BE2C (cell line): ENCODE data around the gene TFCP2L1.

Source experiments
- DNase-seq: peaks from one replicate; pipeline ENCODE4 v3.0.0-alpha.2; 2020
- H3K27me3 ChIP-seq: fragments of 250-450 bp; sonication (Bioruptor Pico); 2 replicates; pipeline ENCODE4 v1.5.1; 2020; ENCODE audit warnings: mild to moderate bottlenecking
- H3K36me3 ChIP-seq: fragments of 250-450 bp; sonication (Bioruptor Pico); 2 replicates; pipeline ENCODE4 v1.5.1; 2020; ENCODE audit warnings: mild to moderate bottlenecking
- H3K4me1 ChIP-seq: fragments of 250-450 bp; sonication (Bioruptor Pico); 2 replicates; pipeline ENCODE4 v1.5.1; 2020
- H3K4me3 ChIP-seq: 2 replicates; pipeline ENCODE4 v1.5.1; 2011; ENCODE audit warnings: low read depth, low read length
- H3K9me3 ChIP-seq: fragments of 250-450 bp; sonication (Bioruptor Pico); 2 replicates; pipeline ENCODE4 v1.5.1; 2020
- CTCF ChIP-seq: IDR thresholded peaks from 2 replicates; pipeline ENCODE4 v1.5.1; 2012; ENCODE audit warnings: mild to moderate bottlenecking, low read depth, low read length

TFCP2L1 gene

DNA sequence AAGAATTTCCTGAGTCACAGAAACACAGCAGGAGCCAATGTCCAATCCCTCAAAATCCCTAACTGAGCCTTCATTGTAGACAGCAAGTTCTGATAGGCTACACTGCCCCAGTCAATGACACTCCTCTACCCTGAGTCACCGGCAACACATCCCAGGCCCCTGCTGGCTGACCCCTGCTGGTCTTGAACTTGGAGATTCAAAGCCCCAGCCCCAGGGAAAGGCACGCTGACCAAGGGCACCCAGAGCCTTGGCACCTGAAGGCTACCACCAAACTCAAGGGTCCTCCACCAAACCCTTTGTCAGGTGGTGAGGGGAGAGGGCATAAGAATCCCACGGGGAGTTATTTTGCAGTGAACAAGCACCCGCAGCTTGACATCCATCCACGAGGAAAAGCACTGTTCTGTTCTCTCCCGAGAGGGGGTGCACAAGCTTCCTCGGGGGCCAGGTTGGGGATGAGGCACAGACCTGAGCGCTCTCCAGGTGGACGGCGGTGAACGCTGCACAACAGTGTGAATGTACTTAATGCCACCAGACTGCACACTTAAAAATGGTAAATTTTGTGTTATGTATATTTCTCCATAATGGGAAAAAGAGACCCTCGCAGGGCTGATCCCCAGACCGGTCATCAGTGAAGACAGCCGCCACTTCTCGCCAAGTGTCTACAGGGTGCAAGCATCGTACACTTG, 46.9 kb downstream of the TFCP2L1 start:
- TF ChIP-seq CTCF, result no peak
- H3K27me3 ChIP-seq, result no peaks in the 10 kb centered on the region
- H3K9me3 ChIP-seq, result no peaks in the 10 kb centered on the region
- no peaks in the 10 kb centered on the region for H3K36me3 ChIP-seq
- H3K4me1 ChIP-seq, result no peaks in the 10 kb centered on the region
- no peak overlapping the region for H3K4me3 ChIP-seq
- no peak for DNase-seq

GRCh38 chr2:121237336-121237979, 47.5 kb downstream of the TFCP2L1 start:
- H3K36me3 ChIP-seq, result no peaks in the 10 kb centered on the region
- H3K4me3 ChIP-seq, result no peak overlapping the region
- no peaks in the 10 kb centered on the region for H3K9me3 ChIP-seq
- no peak for DNase-seq
- H3K27me3 ChIP-seq, result no peaks in the 10 kb centered on the region
- TF ChIP-seq CTCF, result no peak
- H3K4me1 ChIP-seq, result no peaks in the 10 kb centered on the region

- no peak for DNase-seq
- Histone ChIP-seq H3K4me3 (no peak overlapping the region), H3K4me1 (no peaks in the 10 kb centered on the region), H3K9me3 (no peaks in the 10 kb centered on the region), H3K36me3 (no peaks in the 10 kb centered on the region), H3K27me3 (no peaks in the 10 kb centered on the region)
- no peak for TF ChIP-seq CTCF
Observed at GRCh38 chr2:121236650-121237180, 48.3 kb downstream of the TFCP2L1 start.

DNA sequence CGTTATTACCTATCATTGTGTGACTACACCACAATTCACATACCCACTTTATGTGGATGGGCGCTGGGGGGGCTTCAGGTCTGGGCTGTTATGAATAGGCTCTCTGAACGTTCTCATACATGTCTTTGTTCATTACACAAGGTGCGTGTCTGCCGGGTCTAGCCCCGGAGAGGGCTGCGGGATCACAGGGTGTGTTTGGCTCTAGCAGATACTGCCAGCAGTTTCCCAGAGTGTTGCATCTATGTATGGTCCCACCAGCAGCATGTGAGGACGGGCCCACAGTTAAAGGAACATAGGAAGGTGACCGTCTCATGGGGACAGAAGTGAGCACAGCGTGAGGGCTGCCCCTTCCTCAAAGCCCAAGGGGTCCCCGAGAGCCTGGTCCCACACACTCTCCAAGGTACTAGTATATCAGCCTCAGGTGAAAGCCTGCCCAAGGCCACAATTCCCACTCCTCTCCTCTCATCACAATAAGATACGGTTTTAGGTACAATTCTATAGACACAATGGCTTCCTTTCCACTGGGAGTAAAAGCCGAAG, 48.8 kb downstream of the TFCP2L1 start:
- no peaks in the 10 kb centered on the region for H3K27me3 ChIP-seq
- no peaks in the 10 kb centered on the region for H3K36me3 ChIP-seq
- no peak for DNase-seq

DNA sequence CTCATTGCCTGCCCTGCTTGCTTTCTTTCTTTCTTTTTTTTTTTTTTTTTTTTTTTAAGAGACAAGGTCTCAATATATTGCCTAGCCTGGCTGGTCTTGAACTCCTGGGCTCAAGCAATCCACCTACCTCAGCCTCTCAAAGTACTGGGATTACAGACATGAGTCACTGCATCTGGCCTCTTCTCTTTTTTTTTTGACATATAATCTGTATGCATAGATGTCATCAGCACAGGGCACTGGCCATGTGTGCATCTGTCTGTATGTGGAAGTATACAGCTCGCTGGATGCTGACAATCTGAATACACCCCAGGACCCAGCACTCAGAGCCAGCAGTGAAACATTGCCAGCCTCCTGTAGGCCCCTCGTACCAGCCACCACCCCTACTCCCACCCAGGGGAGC, 49.5 kb downstream of the TFCP2L1 start:
- H3K36me3 ChIP-seq, result no peaks in the 10 kb centered on the region
- TF ChIP-seq CTCF, result no peak
- H3K9me3 ChIP-seq, result no peaks in the 10 kb centered on the region
- no peak overlapping the region for H3K4me3 ChIP-seq
- H3K27me3 ChIP-seq, result no peaks in the 10 kb centered on the region
- DNase-seq, result no peak
- H3K4me1 ChIP-seq, result no peaks in the 10 kb centered on the region

More for the DNA sequence above, 48.8 kb downstream of the TFCP2L1 start:
- Histone ChIP-seq H3K4me1 (no peaks in the 10 kb centered on the region), H3K4me3 (no peak overlapping the region), H3K9me3 (no peaks in the 10 kb centered on the region)
- no peak for TF ChIP-seq CTCF

- no peak for DNase-seq
- H3K36me3 ChIP-seq, result no peaks in the 10 kb centered on the region
- no peak overlapping the region for H3K4me3 ChIP-seq
- H3K9me3 ChIP-seq, result no peaks in the 10 kb centered on the region
- no peaks in the 10 kb centered on the region for H3K4me1 ChIP-seq
- H3K27me3 ChIP-seq, result no peaks in the 10 kb centered on the region
- no peak for TF ChIP-seq CTCF
Observed at GRCh38 chr2:121234791-121235190, 50.2 kb downstream of the TFCP2L1 start.
